ENCODE measurements around the gene SLC6A1. TPM values are rescaled to one million over a fixed set of nuclear protein-coding genes. Genes with fewer than 3 reads are reported as not detected.

SLC6A1 gene
- not detected in 2 replicates for total RNA-seq (2014; rRNA removed; shearing (Covaris generic))
- not detected in 2 replicates for total RNA-seq (2022)
- not detected for Bru-seq, nascent RNA
- BruChase-seq, experiment 1, labeled RNA remaining after a 6-hour chase: not detected
- BruChase-seq, experiment 2, labeled RNA remaining after a 2-hour chase: not detected
- long read RNA-seq: 0 reads

DNA sequence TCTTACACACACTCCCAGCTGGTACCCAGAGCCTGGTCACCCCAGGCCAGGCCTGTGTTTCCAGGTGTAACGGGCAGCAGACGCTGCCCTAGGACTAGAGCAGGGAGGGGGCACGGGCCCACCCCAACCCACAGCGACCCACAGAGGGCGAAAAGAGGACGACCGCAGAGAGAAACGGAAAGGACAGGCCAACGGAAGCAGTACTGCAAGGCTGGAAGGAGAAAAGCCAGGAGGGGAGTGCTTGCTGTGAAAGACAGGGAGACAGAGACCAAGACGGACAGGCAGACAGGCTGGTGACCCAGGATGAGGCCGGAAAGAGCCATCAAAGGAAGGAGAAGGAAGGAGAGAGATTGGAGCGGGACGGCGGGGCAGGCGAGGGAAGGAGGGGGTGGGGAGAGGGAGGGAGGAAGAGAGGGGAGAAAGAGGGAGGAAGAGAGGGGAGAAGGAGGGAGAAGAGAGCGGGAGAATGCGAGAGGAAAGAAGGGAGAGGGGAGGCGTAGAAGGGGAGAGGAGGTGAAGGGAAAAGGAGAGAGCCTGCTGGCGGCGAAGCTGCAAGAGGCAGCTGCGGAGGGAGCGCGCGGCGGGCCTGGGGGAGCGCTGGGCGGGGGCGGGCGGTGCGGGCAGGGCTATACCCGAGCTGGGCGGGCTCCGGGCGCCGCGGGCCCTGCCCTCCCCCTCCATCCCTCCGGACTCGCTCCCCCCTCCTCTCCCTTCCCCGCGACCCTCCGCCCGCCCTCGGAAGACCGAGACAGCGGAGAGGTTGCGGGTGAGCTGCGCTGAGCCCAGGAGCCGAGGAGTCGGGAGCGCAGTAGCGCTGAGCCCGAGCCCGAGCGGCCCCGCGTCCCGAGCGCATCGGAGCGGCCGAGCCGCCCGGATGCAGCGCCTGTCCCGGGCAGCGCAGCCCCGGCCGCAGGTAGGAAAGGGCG, at the start of gene SLC6A1:
Gene SLC6A1, plus strand, starts transcription at position 732 of the 926 bp plus-strand sequence. CDS start 24,464 bp downstream, outside the sequence.
- no peak within 1 kb of the TSS for H2AFZ ChIP-seq (ENCODE audit: low read length)
- H3K9me3 ChIP-seq (ENCODE audit: low read length): no peaks in the 10 kb centered on the region
- H3K79me2 ChIP-seq (ENCODE audit: insufficient read depth, low read depth, low read length): no peaks in the 10 kb centered on the region
- H3K4me3 ChIP-seq (ENCODE audit: low read depth, low read length, poor library complexity, severe bottlenecking): no peak within 1 kb of the TSS
- POLR2A ChIA-PET: no interaction called here
- no peak for DNase-seq (ENCODE audit: low spot score)
- intact Hi-C loops (cut with micrococcal nuclease; ENCODE audit: unreplicated experiment): no loop called here
- H3K4me1 ChIP-seq (ENCODE audit: insufficient read depth, low read length, poor library complexity, severe bottlenecking): no peaks in the 10 kb centered on the region
- H3K27ac ChIP-seq (ENCODE audit: low read depth, low read length, poor library complexity, severe bottlenecking): no peak within 1 kb of the TSS
- BruUV-seq (replicated peaks): no TSS peak
- no peaks in the 10 kb centered on the region for H4K20me1 ChIP-seq (ENCODE audit: insufficient read depth, low read length)
- H3K4me2 ChIP-seq (ENCODE audit: low read length): no peak within 1 kb of the TSS
- CTCF ChIA-PET (ENCODE audit: unreplicated experiment): no interaction called here
- TF ChIP-seq EZH2phosphoT487 (IDR thresholded peaks at IDR 0.05; ENCODE audit: borderline replicate concordance, low read depth, low read length) (no peak), CTCF (conservative IDR thresholded peaks at IDR 0.05; ENCODE audit: low read length) (no peak)
- no peaks in the 10 kb centered on the region for H3K9me2 ChIP-seq (ENCODE audit: insufficient read depth, low read length)
- H3K36me3 ChIP-seq (ENCODE audit: insufficient read depth, low read length): no peaks in the 10 kb centered on the region

GRCh38 chr3:10944866-10945265, 47.7 kb upstream of the SLC6A1 start:
- Histone ChIP-seq H2AFZ (ENCODE audit: low read length) (no peak overlapping the region), H3K79me2 (ENCODE audit: insufficient read depth, low read depth, low read length) (no peaks in the 10 kb centered on the region), H3K27ac (ENCODE audit: low read depth, low read length, poor library complexity, severe bottlenecking) (no peak overlapping the region), H3K4me1 (ENCODE audit: insufficient read depth, low read length, poor library complexity, severe bottlenecking) (no peaks in the 10 kb centered on the region), H3K9me3 (ENCODE audit: low read length) (no peaks in the 10 kb centered on the region), H4K20me1 (ENCODE audit: insufficient read depth, low read length) (no peaks in the 10 kb centered on the region), H3K4me3 (ENCODE audit: low read depth, low read length, poor library complexity, severe bottlenecking) (no peak overlapping the region), H3K4me2 (ENCODE audit: low read length) (no peak overlapping the region), H3K36me3 (ENCODE audit: insufficient read depth, low read length) (no peaks in the 10 kb centered on the region), H3K9me2 (ENCODE audit: insufficient read depth, low read length) (no peaks in the 10 kb centered on the region)
- ChIA-PET CTCF (ENCODE audit: unreplicated experiment) (no interaction called here), POLR2A (no interaction called here)
- intact Hi-C loops (cut with micrococcal nuclease; ENCODE audit: unreplicated experiment): loop anchor here (1.0 kb wide), 1 partner anchor 114 kb away; no protein-coding TSS in a partner anchor
- TF ChIP-seq EZH2phosphoT487 (IDR thresholded peaks at IDR 0.05; ENCODE audit: borderline replicate concordance, low read depth, low read length) (no peak), CTCF (conservative IDR thresholded peaks at IDR 0.05; ENCODE audit: low read length) (no peak)
- DNase-seq (ENCODE audit: low spot score): no peak
- no TSS peak for BruUV-seq (replicated peaks)
